IPS DF 6.9 (cell line): ENCODE measurements around the gene CCNJ.

Experiments used
- DNase-seq: peaks from one replicate; pipeline ENCODE4 v3.0.0-alpha.2; 2013; ENCODE audit warnings: low read depth, low spot score
- H3K27ac ChIP-seq: one replicate; pipeline ENCODE4 v1.5.1; 2013; ENCODE audit warnings: low read length, control low read depth
- H3K27me3 ChIP-seq: 2 replicates; pipeline ENCODE4 v1.6.1; 2013; ENCODE audit warnings: mild to moderate bottlenecking, low read length; ENCODE audit not compliant: control insufficient read depth, insufficient read depth
- H3K36me3 ChIP-seq: 2 replicates; pipeline ENCODE4 v1.6.1; 2013; ENCODE audit warnings: low read length; ENCODE audit not compliant: control insufficient read depth, insufficient read depth
- H3K4me1 ChIP-seq: 2 replicates; pipeline ENCODE4 v1.6.1; 2013; ENCODE audit warnings: low read length; ENCODE audit not compliant: control insufficient read depth, insufficient read depth
- H3K4me3 ChIP-seq: 2 replicates; pipeline ENCODE4 v1.5.1; 2013; ENCODE audit warnings: mild to moderate bottlenecking, low read length
- H3K9me3 ChIP-seq: 2 replicates; pipeline ENCODE4 v1.6.1; 2013; ENCODE audit warnings: low read length, inconsistent platforms; ENCODE audit not compliant: control insufficient read depth, insufficient read depth
- WGBS: extraction: QIAGEN DNeasy Blood & Tissue Kit; methylation state at CpG from one replicate; pipeline ENCODE4 v1.1.7; 2013; ENCODE audit warnings: mixed read lengths, missing lambda C conversion rate; ENCODE audit not compliant: insufficient read length, insufficient coverage; 5-methylcytosine and 5-hydroxymethylcytosine counted together

Gene CCNJ

GRCh38 chr10:96090463-96090800 lies 47.0 kb downstream of the CCNJ start:
- DNase-seq = no peak
- WGBS = no CpG with 5 or more reads among the region's 9 CpGs
- Histone ChIP-seq H3K27me3 (no peaks in the 10 kb centered on the region), H3K36me3 (no peaks in the 10 kb centered on the region), H3K27ac (no peak overlapping the region), H3K9me3 (no peaks in the 10 kb centered on the region), H3K4me1 (no peaks in the 10 kb centered on the region), H3K4me3 (no peak overlapping the region)

DNA sequence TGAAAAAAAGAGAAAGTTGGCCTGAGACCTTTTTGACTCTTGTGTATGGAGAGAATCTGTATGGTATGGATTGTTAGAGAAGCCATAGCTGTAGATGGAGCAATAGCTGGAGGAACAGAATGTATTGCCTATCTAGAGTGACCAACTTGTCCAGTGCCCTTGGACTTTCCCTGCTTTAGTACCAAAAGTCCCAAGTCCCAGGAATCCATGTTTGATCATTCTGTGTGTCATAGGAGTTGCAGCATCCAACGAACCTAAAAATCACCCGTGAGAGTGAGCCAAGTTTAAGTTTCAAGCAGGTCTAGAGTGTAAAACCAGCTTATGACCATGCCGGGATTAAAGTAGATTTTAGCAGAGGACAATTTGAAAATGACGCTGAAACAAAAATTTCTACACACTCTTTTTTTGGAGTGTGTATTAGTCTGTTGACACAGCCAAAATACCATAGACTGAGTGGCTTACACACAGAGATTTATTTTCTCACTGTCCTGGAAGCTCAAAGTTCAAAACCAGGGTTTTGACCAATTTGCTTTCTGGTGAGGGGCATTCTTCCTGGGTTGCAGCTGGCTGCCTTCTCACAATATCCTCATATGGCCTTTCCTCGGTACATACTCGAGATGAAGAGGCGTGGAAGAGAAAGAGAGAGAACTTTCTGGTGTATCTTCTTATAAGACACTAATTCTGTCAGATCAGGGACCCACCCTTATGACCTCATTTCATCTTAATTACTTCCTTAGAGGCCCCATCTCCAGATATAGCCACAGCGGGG lies 49.8 kb downstream of the CCNJ start:
- no peak overlapping the region for H3K27ac ChIP-seq
- H3K9me3 ChIP-seq = no peaks in the 10 kb centered on the region
- DNase-seq = no peak
- no CpG with 5 or more reads among the region's 8 CpGs for WGBS
- no peaks in the 10 kb centered on the region for H3K4me1 ChIP-seq
- H3K27me3 ChIP-seq = no peaks in the 10 kb centered on the region
- no peak overlapping the region for H3K4me3 ChIP-seq
- H3K36me3 ChIP-seq = no peaks in the 10 kb centered on the region

- no peak overlapping the region for H3K4me3 ChIP-seq
- no peaks in the 10 kb centered on the region for H3K36me3 ChIP-seq
- H3K27me3 ChIP-seq = no peaks in the 10 kb centered on the region
- no peak overlapping the region for H3K27ac ChIP-seq
- no peaks in the 10 kb centered on the region for H3K4me1 ChIP-seq
- DNase-seq = no peak
- no CpG with 5 or more reads among the region's 2 CpGs for WGBS
- no peaks in the 10 kb centered on the region for H3K9me3 ChIP-seq
Observed at GRCh38 chr10:96093948-96094347, 50.6 kb downstream of the CCNJ start.

DNA sequence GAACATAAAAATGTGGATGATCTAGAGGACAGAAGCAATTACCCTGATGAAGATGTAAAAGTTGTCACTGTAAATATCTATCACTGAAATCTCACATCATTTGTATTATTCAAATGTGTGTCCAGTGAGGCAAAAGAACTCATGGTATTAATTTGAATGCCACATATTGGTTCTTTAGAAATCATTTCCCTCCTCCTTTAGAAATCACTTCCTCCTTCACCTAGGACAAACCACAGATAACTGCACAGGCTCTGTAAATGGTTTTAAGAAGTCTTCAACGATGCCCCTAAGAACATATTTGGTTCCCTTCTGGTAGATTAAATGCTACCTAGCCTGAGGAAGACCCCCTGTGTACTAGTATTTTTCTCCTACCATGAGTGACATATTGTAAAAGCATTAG lies 53.6 kb downstream of the CCNJ start:
- Histone ChIP-seq H3K27ac (no peak overlapping the region), H3K9me3 (no peaks in the 10 kb centered on the region), H3K36me3 (no peaks in the 10 kb centered on the region), H3K4me1 (no peaks in the 10 kb centered on the region), H3K4me3 (no peak overlapping the region), H3K27me3 (no peaks in the 10 kb centered on the region)
- no CpG with 5 or more reads among the region's 1 CpG for WGBS
- no peak for DNase-seq

- DNase-seq = no peak
- H3K27ac ChIP-seq = no peak overlapping the region
- H3K4me1 ChIP-seq = no peaks in the 10 kb centered on the region
- no peaks in the 10 kb centered on the region for H3K36me3 ChIP-seq
- WGBS = no CpG with 5 or more reads among the region's 3 CpGs
- no peaks in the 10 kb centered on the region for H3K27me3 ChIP-seq
- no peak overlapping the region for H3K4me3 ChIP-seq
- no peaks in the 10 kb centered on the region for H3K9me3 ChIP-seq
Observed at GRCh38 chr10:96097865-96098264, 54.5 kb downstream of the CCNJ start.

DNA sequence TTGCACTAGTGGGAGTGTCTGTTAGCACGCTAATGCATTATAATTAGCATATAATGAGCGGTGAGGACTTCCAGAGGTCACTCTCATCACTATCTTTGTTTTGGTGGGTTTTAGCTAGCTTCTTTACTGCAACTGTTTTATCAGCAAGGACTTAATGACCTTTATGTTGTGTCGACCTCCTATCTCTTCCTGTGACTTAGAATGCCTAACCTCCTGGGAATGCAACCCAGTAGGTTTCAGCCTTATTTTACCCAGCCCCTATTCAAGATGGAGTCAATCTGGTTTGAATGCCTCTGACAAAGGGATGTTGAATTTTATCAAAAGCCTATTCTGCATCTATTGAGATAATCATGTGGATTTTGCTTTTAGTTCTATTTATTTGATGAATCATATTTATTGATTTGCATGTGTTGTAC lies 64.2 kb downstream of the CCNJ start:
- no CpG with 5 or more reads among the region's 3 CpGs for WGBS

More for the DNA sequence above, 64.2 kb downstream of the CCNJ start:
- Histone ChIP-seq H3K9me3 (no peaks in the 10 kb centered on the region), H3K27ac (no peak overlapping the region), H3K27me3 (no peaks in the 10 kb centered on the region), H3K36me3 (no peaks in the 10 kb centered on the region), H3K4me3 (no peak overlapping the region), H3K4me1 (no peaks in the 10 kb centered on the region)
- DNase-seq = no peak
